Medulla oblongata (tissue), 1 donor: Measurements from ENCODE around the gene TRPV3.
"Not testable (repeated sequence)": the region's sequence is repeated elsewhere in the genome, so short reads cannot be mapped to it uniquely, and the experiment has no call there.

Experiments
- DNase-seq: peaks from one replicate; pipeline ENCODE4 v3.0.0-alpha.2; 2015; ENCODE audit errors: extremely low spot score

TRPV3 gene

GRCh38 chr17:3472137-3472536 lies 85.5 kb downstream of the TRPV3 start:
- DNase-seq, result no peak

- DNase-seq, result no peak
These were observed 86.0 kb downstream of the TRPV3 start, which contains the start of gene SPATA22 for GRCh38 chr17:3471599-3471998. SPATA22 (minus strand) TSS chr17:3471819; CDS start chr17:3469325, 2,494 bp downstream.

- no peak for DNase-seq
These were observed 88.1 kb downstream of the TRPV3 start for GRCh38 chr17:3469529-3469928.

GRCh38 chr17:3466355-3466754 lies 91.3 kb downstream of the TRPV3 start:
- DNase-seq, result not testable (repeated sequence)
